Stimulated activated CD8-positive, alpha-beta memory T cell treated with anti-CD3 and anti-CD28 coated beads, Interleukin-4, amount 100 ng/mL, for 48 hours (primary cell): ENCODE measurements around the gene LOXL3.

Experiments
- DNase-seq: peaks from one replicate; pipeline ENCODE4 v3.0.0-alpha.2; 2020

Gene LOXL3

GRCh38 chr2:74526649-74527230 is 27.0 kb downstream of the LOXL3 start:
- no peak for DNase-seq

GRCh38 chr2:74525717-74526648 is 27.8 kb downstream of the LOXL3 start, which contains the start of gene DQX1:
Gene DQX1 (minus strand): TSS chr2:74526231. CDS start chr2:74525729, 502 bp downstream.
- no peak for DNase-seq

GRCh38 chr2:74524955-74525716 is 28.6 kb downstream of the LOXL3 start:
- DNase-seq = no peak

- no peak for DNase-seq
These were observed 29.7 kb downstream of the LOXL3 start for GRCh38 chr2:74524005-74524404.

GRCh38 chr2:74522516-74522915 is 31.2 kb downstream of the LOXL3 start:
- DNase-seq = no peak

- DNase-seq = no peak
These were observed 37.1 kb downstream of the LOXL3 start for GRCh38 chr2:74516650-74517049.

- peak; percentile 83 for DNase-seq
These were observed 37.6 kb downstream of the LOXL3 start for GRCh38 chr2:74515981-74516633.

- DNase-seq = no peak
These were observed 38.3 kb downstream of the LOXL3 start for GRCh38 chr2:74515271-74515980.

GRCh38 chr2:74514368-74515270 is 39.1 kb downstream of the LOXL3 start, which contains the start of gene TLX2:
Gene TLX2 (plus strand): TSS chr2:74514450. CDS start chr2:74514807, 357 bp downstream.
- no peak for DNase-seq

- peak; percentile 51 for DNase-seq
These were observed 40.0 kb downstream of the LOXL3 start for GRCh38 chr2:74513605-74514367.

GRCh38 chr2:74512744-74513604 is 40.8 kb downstream of the LOXL3 start:
- no peak for DNase-seq

GRCh38 chr2:74511104-74511989 is 42.4 kb downstream of the LOXL3 start:
- no peak for DNase-seq

GRCh38 chr2:74510272-74510671 is 43.5 kb downstream of the LOXL3 start:
- no peak for DNase-seq

GRCh38 chr2:74507926-74508520 is 45.7 kb downstream of the LOXL3 start:
- DNase-seq = peak; percentile 40

GRCh38 chr2:74507145-74507925 is 46.4 kb downstream of the LOXL3 start, which contains the start of gene PCGF1:
Gene PCGF1 (minus strand): TSS chr2:74507695. CDS start chr2:74507668, 27 bp downstream.
- DNase-seq = peak; percentile 100

- no peak for DNase-seq
These were observed 48.1 kb downstream of the LOXL3 start for GRCh38 chr2:74505448-74506246.
